Astrocyte of the spinal cord (primary cell): ENCODE measurements around the gene TMEM30A.

Source experiments
- DNase-seq: peaks from one replicate; pipeline ENCODE4 v3.0.0; 2011; ENCODE audit warnings: low read depth, low spot score
- H3K4me3 ChIP-seq: 2 replicates; pipeline ENCODE4 v1.5.1; 2011; ENCODE audit warnings: low read depth, mild to moderate bottlenecking, low read length, moderate library complexity
- in situ Hi-C: cut with HindIII; loops from 2 replicates; pipeline ENCODE4 v1.10.0; 2017; ENCODE audit warnings: low sequenced_read_pairs
- TF ChIP-seq, protein P1 (sequence below): IDR thresholded peaks from 2 replicates; pipeline ENCODE4 v1.5.1; 2012; ENCODE audit warnings: low read depth, mild to moderate bottlenecking, low read length, inconsistent platforms

The TMEM30A gene

DNA sequence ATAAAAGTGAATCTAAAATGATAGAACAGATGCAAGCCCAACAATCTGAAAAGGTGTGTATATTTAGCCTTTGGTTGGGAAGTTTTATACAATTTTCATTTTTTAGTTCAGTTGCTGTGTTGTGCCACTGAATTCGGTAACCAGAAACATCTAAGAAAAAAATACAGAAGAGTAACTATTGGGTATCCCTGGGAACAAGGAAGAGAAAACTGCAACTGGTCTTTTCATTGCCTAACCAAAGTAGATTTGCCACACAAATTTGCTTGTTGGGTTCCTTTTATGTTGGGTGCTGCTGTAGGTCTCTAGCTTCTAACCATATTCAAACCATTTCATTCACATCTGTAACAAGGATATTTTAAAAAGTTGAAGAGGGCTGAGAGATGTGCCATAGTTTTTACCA lies 2.8 kb upstream of the TMEM30A start:
- TF ChIP-seq, protein P1, sequence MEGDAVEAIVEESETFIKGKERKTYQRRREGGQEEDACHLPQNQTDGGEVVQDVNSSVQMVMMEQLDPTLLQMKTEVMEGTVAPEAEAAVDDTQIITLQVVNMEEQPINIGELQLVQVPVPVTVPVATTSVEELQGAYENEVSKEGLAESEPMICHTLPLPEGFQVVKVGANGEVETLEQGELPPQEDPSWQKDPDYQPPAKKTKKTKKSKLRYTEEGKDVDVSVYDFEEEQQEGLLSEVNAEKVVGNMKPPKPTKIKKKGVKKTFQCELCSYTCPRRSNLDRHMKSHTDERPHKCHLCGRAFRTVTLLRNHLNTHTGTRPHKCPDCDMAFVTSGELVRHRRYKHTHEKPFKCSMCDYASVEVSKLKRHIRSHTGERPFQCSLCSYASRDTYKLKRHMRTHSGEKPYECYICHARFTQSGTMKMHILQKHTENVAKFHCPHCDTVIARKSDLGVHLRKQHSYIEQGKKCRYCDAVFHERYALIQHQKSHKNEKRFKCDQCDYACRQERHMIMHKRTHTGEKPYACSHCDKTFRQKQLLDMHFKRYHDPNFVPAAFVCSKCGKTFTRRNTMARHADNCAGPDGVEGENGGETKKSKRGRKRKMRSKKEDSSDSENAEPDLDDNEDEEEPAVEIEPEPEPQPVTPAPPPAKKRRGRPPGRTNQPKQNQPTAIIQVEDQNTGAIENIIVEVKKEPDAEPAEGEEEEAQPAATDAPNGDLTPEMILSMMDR, result no peak
- DNase-seq, result no peak
- in situ Hi-C loops, result no loop called here
- H3K4me3 ChIP-seq, result no peak overlapping the region

DNA sequence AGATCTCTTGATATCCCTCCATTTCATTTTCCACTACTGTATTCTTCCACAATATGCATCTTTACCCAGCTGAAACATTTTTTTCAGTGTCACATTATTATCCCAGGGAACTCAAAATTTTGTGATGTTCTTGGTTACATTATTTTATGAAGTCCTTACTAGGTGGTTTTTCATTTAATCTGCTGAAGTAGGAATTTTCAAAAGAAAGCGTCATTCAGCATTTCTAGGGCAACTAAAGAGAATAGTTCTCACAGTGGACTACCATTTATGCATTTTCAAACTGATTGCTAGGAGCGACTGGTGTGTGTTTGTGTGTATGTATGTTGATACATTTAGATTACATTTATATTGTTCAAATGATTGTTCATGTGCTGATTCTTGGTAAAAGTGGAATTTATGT lies 2.4 kb upstream of the TMEM30A start:
- no peak for DNase-seq
- TF ChIP-seq, protein P1, result no peak
- in situ Hi-C loops, result no loop called here
- H3K4me3 ChIP-seq, result no peak overlapping the region

DNA sequence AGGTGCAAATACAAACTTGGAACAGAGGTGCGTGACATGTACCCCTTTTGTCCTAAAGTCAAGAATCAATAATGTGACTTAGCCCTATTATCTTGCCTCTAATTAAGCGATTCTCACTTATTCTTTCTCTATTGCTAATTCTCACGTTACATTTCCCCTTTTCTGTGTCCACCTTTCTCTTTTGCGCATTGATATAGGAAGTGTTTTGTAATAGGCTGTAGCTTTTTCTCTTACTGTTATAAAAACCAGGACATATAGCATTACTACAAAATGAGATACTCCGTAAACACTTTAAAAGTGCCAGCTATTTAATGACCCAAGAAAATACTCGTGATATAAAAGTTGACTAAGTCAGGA lies 669 bp upstream of the TMEM30A start:
- in situ Hi-C loops, result no loop called here
- TF ChIP-seq, protein P1, result no peak
- peak; percentile 47 for DNase-seq
- peak overlapping the region; percentile 98 for H3K4me3 ChIP-seq

DNA sequence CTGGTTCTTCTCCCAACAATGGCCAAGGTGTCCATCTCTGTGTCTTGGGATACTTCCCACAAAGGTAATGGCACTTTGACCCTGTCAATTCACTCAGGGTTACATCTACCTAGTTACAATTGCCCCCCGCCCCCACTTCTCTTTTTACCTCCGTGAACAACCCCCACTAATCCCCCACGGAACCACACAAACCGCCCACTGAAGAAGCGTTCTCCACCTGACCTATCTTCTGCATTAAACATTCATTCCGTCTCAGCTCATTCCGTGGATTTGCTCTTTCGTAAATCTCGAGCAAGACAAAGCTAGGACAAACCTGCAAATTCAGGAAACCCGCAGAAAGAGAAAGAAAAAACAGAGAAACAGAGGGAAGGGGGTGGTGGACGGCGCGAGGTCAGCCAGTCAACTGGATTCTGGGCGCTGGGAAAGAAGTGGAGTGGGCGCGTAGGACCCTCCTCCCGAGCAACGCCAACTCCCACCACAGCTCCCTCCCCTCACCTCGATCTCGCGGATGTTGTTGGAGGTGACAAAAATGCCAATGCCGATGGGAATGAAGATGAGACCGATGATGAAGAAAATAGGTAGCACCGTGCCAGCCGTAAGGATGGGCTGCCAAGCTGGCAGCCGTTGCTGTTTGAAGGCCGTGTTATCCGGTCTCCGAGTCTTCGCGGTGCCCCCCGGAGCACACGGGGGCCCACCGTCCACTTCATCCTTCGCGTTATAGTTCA lies 523 bp downstream of the TMEM30A start:
- TF ChIP-seq, protein P1, result no peak
- in situ Hi-C loops, result no loop called here
- H3K4me3 ChIP-seq, result peak overlapping the region; percentile 98
- DNase-seq, result no peak

DNA sequence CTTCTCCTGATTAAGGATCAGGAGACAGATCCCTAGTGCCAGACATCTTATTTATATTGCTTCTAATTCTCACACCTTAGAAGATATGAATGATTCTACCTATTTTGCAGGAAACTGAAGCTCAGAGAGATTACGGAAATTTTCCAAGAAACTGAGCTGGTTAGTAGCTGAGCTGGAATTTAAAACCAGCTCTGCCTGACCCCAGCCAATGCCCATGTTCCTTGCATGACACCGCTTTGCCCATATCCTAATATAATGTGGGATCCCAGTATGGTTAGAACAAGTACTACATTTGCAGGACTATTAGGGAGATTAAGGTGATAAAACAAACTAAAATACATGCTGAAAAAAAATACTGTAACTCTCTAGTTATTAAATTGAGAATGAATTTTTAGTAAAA lies 1.9 kb downstream of the TMEM30A start:
- DNase-seq, result no peak
- H3K4me3 ChIP-seq, result peak overlapping the region; percentile 98
- TF ChIP-seq, protein P1, result no peak
- in situ Hi-C loops, result no loop called here

DNA sequence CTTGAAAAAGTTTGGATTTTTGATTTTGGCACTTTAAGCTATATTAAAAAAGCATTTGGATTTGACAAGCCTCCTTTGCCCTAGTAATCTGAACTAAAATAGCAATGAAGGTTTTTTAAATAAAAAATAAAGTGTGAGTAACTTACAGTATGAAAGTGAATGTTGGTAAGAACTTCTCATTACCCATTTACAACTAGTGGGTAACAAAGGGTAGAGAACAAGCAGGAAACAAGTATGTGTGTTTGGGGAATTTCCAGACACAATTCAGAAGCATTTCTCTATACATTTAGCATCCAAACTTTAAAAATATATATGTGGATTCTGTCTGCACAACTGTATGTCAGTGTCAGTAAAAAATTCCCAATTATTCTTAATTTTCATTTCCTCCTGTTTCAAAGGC lies 2.9 kb downstream of the TMEM30A start:
- in situ Hi-C loops, result no loop called here
- DNase-seq, result no peak
- TF ChIP-seq, protein P1, result no peak
- H3K4me3 ChIP-seq, result no peak overlapping the region
